ENCODE data around the gene STK32A. TPM values are rescaled to one million over a fixed set of nuclear protein-coding genes. Genes with fewer than 3 reads are reported as not detected.

The STK32A gene
- total and polyA plus RNA-seq, 2 experiments from 2014 or later = 2.4 to 2.8 TPM

DNA sequence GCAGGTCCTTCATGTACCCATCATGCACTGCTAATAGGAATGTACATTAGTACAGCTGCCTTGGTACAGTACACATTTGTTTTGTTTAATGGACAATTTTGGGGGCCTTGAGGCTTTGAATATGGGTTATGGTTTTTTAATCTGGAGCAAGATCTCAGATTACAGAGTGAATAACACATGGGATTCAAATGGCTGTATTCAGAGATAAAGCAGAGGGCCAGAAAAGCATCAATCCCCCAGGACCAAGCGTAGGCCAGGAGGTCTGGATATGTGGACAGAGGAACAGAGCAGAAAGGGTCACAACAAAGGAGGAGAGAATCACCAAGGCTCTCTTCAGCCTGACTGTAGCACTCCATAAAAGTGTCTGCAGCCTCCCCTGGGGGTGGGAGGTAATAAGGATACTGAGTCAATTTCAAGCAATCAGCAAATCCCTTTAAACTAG is 47.7 kb upstream of the STK32A start:
- Mint-ChIP-seq H3K27me3 (ENCODE audit: insufficient read depth, low read depth, poor library complexity) (peaks cover 1% of the 10 kb centered on the region), H3K27ac (no peak overlapping the region), H3K36me3 (ENCODE audit: low read depth) (no peaks in the 10 kb centered on the region), H3K4me3 (no peak overlapping the region), H3K9me3 (peaks cover 6% of the 10 kb centered on the region; the same call in 1 of the 3 replicates), H3K4me1 (peaks cover 17% of the 10 kb centered on the region)
- DNase-seq (ENCODE audit: low spot score) = no peak
- Histone ChIP-seq H3K4me1 (ENCODE audit: insufficient read depth) (peaks cover 16% of the 10 kb centered on the region), H3K27ac (ENCODE audit: low read depth) (no peak overlapping the region), H3K36me3 (ENCODE audit: insufficient read depth) (no peaks in the 10 kb centered on the region; the same call in 1 of the 2 replicates), H3K27me3 (ENCODE audit: insufficient read depth) (no peaks in the 10 kb centered on the region), H3K79me2 (replicated peaks; ENCODE audit: insufficient read depth) (no peaks in the 10 kb centered on the region), H3K4me2 (no peak overlapping the region), H2AFZ (no peak overlapping the region), H4K20me1 (replicated peaks; ENCODE audit: insufficient read depth) (no peaks in the 10 kb centered on the region), H3K4me3 (no peak overlapping the region), H3F3A (replicated peaks; ENCODE audit: low read depth) (no peaks in the 10 kb centered on the region), H3K9me2 (ENCODE audit: insufficient read depth) (no peaks in the 10 kb centered on the region)
- no peak for ATAC-seq
- TF ChIP-seq, protein P1, sequence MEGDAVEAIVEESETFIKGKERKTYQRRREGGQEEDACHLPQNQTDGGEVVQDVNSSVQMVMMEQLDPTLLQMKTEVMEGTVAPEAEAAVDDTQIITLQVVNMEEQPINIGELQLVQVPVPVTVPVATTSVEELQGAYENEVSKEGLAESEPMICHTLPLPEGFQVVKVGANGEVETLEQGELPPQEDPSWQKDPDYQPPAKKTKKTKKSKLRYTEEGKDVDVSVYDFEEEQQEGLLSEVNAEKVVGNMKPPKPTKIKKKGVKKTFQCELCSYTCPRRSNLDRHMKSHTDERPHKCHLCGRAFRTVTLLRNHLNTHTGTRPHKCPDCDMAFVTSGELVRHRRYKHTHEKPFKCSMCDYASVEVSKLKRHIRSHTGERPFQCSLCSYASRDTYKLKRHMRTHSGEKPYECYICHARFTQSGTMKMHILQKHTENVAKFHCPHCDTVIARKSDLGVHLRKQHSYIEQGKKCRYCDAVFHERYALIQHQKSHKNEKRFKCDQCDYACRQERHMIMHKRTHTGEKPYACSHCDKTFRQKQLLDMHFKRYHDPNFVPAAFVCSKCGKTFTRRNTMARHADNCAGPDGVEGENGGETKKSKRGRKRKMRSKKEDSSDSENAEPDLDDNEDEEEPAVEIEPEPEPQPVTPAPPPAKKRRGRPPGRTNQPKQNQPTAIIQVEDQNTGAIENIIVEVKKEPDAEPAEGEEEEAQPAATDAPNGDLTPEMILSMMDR (conservative IDR thresholded peaks at IDR 0.05; ENCODE audit: low read depth in 2 of 2) = peak in 1 of 2 experiments; percentile 29; a peak in 2 of 4 replicates
- no peak for TF ChIP-seq EZH2phosphoT487 (IDR thresholded peaks at IDR 0.05; ENCODE audit: unreplicated experiment)

DNA sequence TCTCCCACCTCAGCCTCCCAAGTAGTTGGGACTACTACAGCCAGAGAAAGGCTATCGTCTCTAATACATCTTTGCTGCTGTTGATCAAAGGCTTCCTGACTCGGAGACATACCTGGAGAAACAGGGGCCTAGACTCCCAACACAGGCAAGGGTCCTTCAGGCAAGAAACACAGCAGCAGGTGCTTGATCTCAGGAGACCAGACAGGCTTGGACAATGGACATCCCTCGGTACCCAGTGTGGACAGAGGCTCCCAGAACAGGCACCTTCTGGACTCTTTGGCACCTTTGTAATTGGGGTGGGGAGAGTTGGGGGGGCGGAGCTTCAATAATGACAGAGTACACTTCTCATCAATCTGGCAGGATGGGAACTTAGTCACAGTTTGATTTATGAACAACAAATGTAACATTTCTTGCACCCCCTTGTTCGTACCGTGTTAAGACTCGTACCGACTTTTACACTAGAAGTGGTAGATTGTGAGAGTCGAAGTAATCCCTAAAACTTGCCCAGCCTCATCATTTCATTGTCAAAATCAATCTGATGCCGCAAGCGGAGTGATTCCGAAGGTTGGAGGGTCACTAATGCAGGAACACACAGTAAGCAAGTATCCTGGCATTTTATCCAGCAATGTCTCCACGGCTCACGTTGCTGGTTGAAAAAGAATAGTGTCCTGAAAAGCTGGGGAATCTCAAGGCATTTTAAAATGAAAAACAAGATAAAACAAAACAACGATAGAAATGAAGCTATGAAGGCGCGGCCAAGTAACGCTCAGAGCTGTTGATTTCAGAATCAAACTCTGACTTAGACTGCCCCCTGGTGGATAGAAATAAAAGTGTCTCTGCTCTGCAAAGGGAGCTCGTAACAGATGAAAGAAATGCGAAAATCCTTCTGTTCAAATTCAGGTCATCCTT is 46.4 kb upstream of the STK32A start:
- peaks cover 1% of the 10 kb centered on the region for H3K27me3 Mint-ChIP-seq (ENCODE audit: insufficient read depth, low read depth, poor library complexity)
- Histone ChIP-seq H3K4me3 (no peak overlapping the region), H3K27me3 (ENCODE audit: insufficient read depth) (no peaks in the 10 kb centered on the region), H2AFZ (peak overlapping the region; percentile 38; the same call in 1 of the 2 replicates), H3K4me2 (no peak overlapping the region), H3K27ac (ENCODE audit: low read depth) (no peak overlapping the region), H3K79me2 (replicated peaks; ENCODE audit: insufficient read depth) (no peaks in the 10 kb centered on the region), H4K20me1 (replicated peaks; ENCODE audit: insufficient read depth) (no peaks in the 10 kb centered on the region), H3K4me1 (ENCODE audit: insufficient read depth) (peaks cover 28% of the 10 kb centered on the region), H3F3A (replicated peaks; ENCODE audit: low read depth) (no peaks in the 10 kb centered on the region), H3K36me3 (ENCODE audit: insufficient read depth) (no peaks in the 10 kb centered on the region), H3K9me2 (ENCODE audit: insufficient read depth) (no peaks in the 10 kb centered on the region)
- DNase-seq (ENCODE audit: low spot score) (peak; percentile 87), ATAC-seq (peak; percentile 84)
- H3K9me3 Mint-ChIP-seq = peaks cover 6% of the 10 kb centered on the region; the same call in 1 of the 3 replicates
- peaks cover 30% of the 10 kb centered on the region for H3K4me1 Mint-ChIP-seq
- H3K36me3 Mint-ChIP-seq (ENCODE audit: low read depth) = no peaks in the 10 kb centered on the region
- TF ChIP-seq ZNF114 (CRISPR knock-in tag; IDR thresholded peaks at IDR 0.05) = no peak
- TF ChIP-seq, protein P1 (conservative IDR thresholded peaks at IDR 0.05; ENCODE audit: low read depth in 2 of 2) = peak; percentile 85 to 96
- no peak overlapping the region for H3K4me3 Mint-ChIP-seq
- no peak overlapping the region for H3K27ac Mint-ChIP-seq

DNA sequence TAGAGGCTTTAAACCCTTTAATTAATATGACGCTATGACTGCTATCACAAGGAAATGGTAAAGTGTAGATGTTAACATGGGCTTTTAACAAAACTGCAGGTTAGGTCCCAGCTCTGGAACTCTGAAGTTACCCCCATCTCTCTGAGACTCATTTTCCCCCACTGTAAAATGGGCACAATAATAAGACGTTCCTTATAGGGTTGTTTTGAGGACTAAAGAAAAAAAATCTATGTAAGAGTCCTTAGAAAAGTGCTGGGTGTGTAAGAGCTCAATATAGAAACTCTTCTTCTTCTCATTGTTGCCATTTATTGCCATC is 45.8 kb upstream of the STK32A start:
- Histone ChIP-seq H3K27me3 (ENCODE audit: insufficient read depth) (no peaks in the 10 kb centered on the region), H3F3A (replicated peaks; ENCODE audit: low read depth) (no peaks in the 10 kb centered on the region), H2AFZ (no peak overlapping the region), H3K79me2 (replicated peaks; ENCODE audit: insufficient read depth) (no peaks in the 10 kb centered on the region), H3K4me2 (no peak overlapping the region), H3K4me1 (ENCODE audit: insufficient read depth) (peaks cover 34% of the 10 kb centered on the region), H4K20me1 (replicated peaks; ENCODE audit: insufficient read depth) (no peaks in the 10 kb centered on the region), H3K36me3 (ENCODE audit: insufficient read depth) (no peaks in the 10 kb centered on the region), H3K27ac (ENCODE audit: low read depth) (no peak overlapping the region), H3K4me3 (no peak overlapping the region), H3K9me2 (ENCODE audit: insufficient read depth) (no peaks in the 10 kb centered on the region)
- DNase-seq (ENCODE audit: low spot score) (no peak), ATAC-seq (no peak)
- peaks cover 35% of the 10 kb centered on the region for H3K4me1 Mint-ChIP-seq
- no peaks in the 10 kb centered on the region for H3K36me3 Mint-ChIP-seq (ENCODE audit: low read depth)
- peaks cover 6% of the 10 kb centered on the region; the same call in 1 of the 3 replicates for H3K9me3 Mint-ChIP-seq
- H3K27me3 Mint-ChIP-seq (ENCODE audit: insufficient read depth, low read depth, poor library complexity) = peaks cover 1% of the 10 kb centered on the region
- no peak overlapping the region for H3K27ac Mint-ChIP-seq
- no peak overlapping the region for H3K4me3 Mint-ChIP-seq
- no peak for TF ChIP-seq NANOG (IDR thresholded peaks at IDR 0.05; ENCODE audit: borderline replicate concordance)
- TF ChIP-seq, protein P2, sequence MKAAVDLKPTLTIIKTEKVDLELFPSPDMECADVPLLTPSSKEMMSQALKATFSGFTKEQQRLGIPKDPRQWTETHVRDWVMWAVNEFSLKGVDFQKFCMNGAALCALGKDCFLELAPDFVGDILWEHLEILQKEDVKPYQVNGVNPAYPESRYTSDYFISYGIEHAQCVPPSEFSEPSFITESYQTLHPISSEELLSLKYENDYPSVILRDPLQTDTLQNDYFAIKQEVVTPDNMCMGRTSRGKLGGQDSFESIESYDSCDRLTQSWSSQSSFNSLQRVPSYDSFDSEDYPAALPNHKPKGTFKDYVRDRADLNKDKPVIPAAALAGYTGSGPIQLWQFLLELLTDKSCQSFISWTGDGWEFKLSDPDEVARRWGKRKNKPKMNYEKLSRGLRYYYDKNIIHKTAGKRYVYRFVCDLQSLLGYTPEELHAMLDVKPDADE (IDR thresholded peaks at IDR 0.05) = no peak
- TF ChIP-seq, protein P1 (conservative IDR thresholded peaks at IDR 0.05; ENCODE audit: low read depth in 2 of 2) = no peak
- no peak for TF ChIP-seq ZNF114 (CRISPR knock-in tag; IDR thresholded peaks at IDR 0.05)
